H1 (cell line): ENCODE results near the gene COL4A2. TPM values are rescaled to one million over a fixed set of nuclear protein-coding genes. Genes with fewer than 3 reads are reported as not detected.

ENCODE experiments used
- CTCF ChIA-PET: fragments of 300-600 bp; sonication (Branson Sonifier 250); formaldehyde crosslinking; loops from one replicate; lab custom pipeline; 2021; ENCODE audit not compliant: partially characterized antibody; lab: Charles Lee
- POLR2A ChIA-PET: fragments of 300-600 bp; sonication (Branson Sonifier 250); formaldehyde crosslinking; loops from one replicate; lab custom pipeline; 2021; ENCODE audit warnings: inconsistent platforms; ENCODE audit not compliant: partially characterized antibody; lab: Charles Lee
- DNase-seq, 2 experiments: peaks; one replicate each; pipeline versions ENCODE4 v3.0.0 to v3.0.0-alpha.2; 2010 to 2022; ENCODE audit warnings: low spot score in 2 of 2, low read depth in 1 of 2, mixed read lengths in 1 of 2
- FAIRE-seq: peaks from 2 replicates; lab custom pipeline; 2011; peaks lifted over from hg19 to GRCh38; lab: Jason Lieb, UNC
- H2AFZ ChIP-seq: 2 replicates; pipeline ENCODE4 v1.8.1; 2012; ENCODE audit warnings: low read length, inconsistent platforms
- H2AK5ac ChIP-seq: 2 replicates; pipeline ENCODE4 v1.6.1; 2013; ENCODE audit warnings: low read depth, low read length
- H2BK120ac ChIP-seq: replicated peaks from 2 replicates; pipeline ENCODE3; 2013; ENCODE audit warnings: low read depth, low read length, inconsistent platforms
- H2BK12ac ChIP-seq: 2 replicates; pipeline ENCODE4 v1.6.1; 2013; ENCODE audit warnings: low read depth, low read length
- H2BK15ac ChIP-seq: 2 replicates; pipeline ENCODE4 v1.6.1; 2013; ENCODE audit warnings: low read length
- H2BK20ac ChIP-seq: 2 replicates; pipeline ENCODE4 v1.6.1; 2013; ENCODE audit warnings: low read length
- H2BK5ac ChIP-seq: 2 replicates; pipeline ENCODE4 v1.6.1; 2013; ENCODE audit warnings: low read depth, low read length
- H3K14ac ChIP-seq: 2 replicates; pipeline ENCODE4 v1.6.1; 2013; ENCODE audit warnings: inconsistent platforms; ENCODE audit not compliant: insufficient read length
- H3K18ac ChIP-seq: 2 replicates; pipeline ENCODE4 v1.6.1; 2013; ENCODE audit warnings: low read length; ENCODE audit errors: extremely low read depth
- H3K23ac ChIP-seq: 2 replicates; pipeline ENCODE4 v1.6.1; 2013; ENCODE audit warnings: inconsistent platforms; ENCODE audit not compliant: insufficient read length
- H3K23me2 ChIP-seq: 2 replicates; pipeline ENCODE4 v1.6.1; 2013; ENCODE audit warnings: low read depth, low read length
- H3K27ac ChIP-seq: 2 replicates; pipeline ENCODE4 v1.6.1; 2011; ENCODE audit warnings: low read depth, low read length, inconsistent platforms
- H3K27me3 ChIP-seq, 4 experiments: replicated peaks in 1 of 4; 1 replicate in 1 of 4; 2 replicates in 3 of 4; pipeline versions ENCODE4 v1.6.1 to v1.8.1; 2011 to 2013; ENCODE audit warnings: low read length in 3 of 4, mild to moderate bottlenecking in 3 of 4, inconsistent platforms in 2 of 4, mixed read lengths in 2 of 4, moderate library complexity in 1 of 4; ENCODE audit not compliant: control insufficient read depth in 3 of 4, insufficient read depth in 3 of 4; ENCODE audit errors: extremely low read depth in 1 of 4
- H3K36me3 ChIP-seq, 4 experiments: 2 replicates each; pipeline versions ENCODE4 v1.6.1 to v1.8.1; 2011 to 2013; ENCODE audit warnings: mild to moderate bottlenecking in 4 of 4, low read length in 3 of 4, moderate library complexity in 2 of 4, control low read depth in 1 of 4, inconsistent platforms in 1 of 4; ENCODE audit not compliant: insufficient read depth in 4 of 4, control insufficient read depth in 2 of 4
- H3K4ac ChIP-seq: replicated peaks from 2 replicates; pipeline ENCODE3; 2013; ENCODE audit warnings: low read length, low read depth, mixed read lengths, inconsistent platforms; ENCODE audit not compliant: insufficient read length
- H3K4me1 ChIP-seq, 4 experiments: replicated peaks in 1 of 4; 1 replicate in 1 of 4; 2 replicates in 3 of 4; pipeline versions ENCODE4 v1.6.1 to v1.8.1; 2011 to 2013; ENCODE audit warnings: low read length in 3 of 4, inconsistent platforms in 2 of 4, mixed read lengths in 1 of 4; ENCODE audit not compliant: insufficient read depth in 4 of 4, control insufficient read depth in 3 of 4
- H3K4me2 ChIP-seq, 2 experiments: 2 replicates each; pipeline versions ENCODE4 v1.6.1 to v1.8.1; 2011 to 2013; ENCODE audit warnings: low read depth in 2 of 2, low read length in 2 of 2, control low read depth in 1 of 2, inconsistent platforms in 1 of 2, mild to moderate bottlenecking in 1 of 2; ENCODE audit not compliant: insufficient read depth in 1 of 2
- H3K4me3 ChIP-seq, 4 experiments: fragments of 200-600, 300-600 bp in 1 of 4; sonication (generic), shearing (Covaris generic), sonication (Bioruptor Twin) in 1 of 4; 2 replicates each; pipeline versions ENCODE4 v1.5.1 to v1.8.1; 2011 to 2016; ENCODE audit warnings: low read length in 4 of 4, low read depth in 3 of 4, control low read depth in 2 of 4, inconsistent platforms in 2 of 4, mild to moderate bottlenecking in 2 of 4, mixed read lengths in 1 of 4, moderate library complexity in 1 of 4; ENCODE audit not compliant: insufficient read depth in 2 of 4; ENCODE audit errors: extremely low read depth in 1 of 4
- H3K56ac ChIP-seq: replicated peaks from 2 replicates; pipeline ENCODE3; 2013; ENCODE audit warnings: low read depth, mild to moderate bottlenecking, mixed read lengths, low read length, inconsistent platforms; ENCODE audit not compliant: insufficient read length
- H3K79me1 ChIP-seq: 2 replicates; pipeline ENCODE4 v1.6.1; 2013; ENCODE audit warnings: low read depth, low read length, control low read depth
- H3K79me2 ChIP-seq, 2 experiments: 2 replicates each; pipeline versions ENCODE4 v1.6.1 to v1.8.1; 2012 to 2013; ENCODE audit warnings: low read length in 2 of 2, mild to moderate bottlenecking in 2 of 2, inconsistent platforms in 1 of 2; ENCODE audit not compliant: insufficient read depth in 2 of 2, control insufficient read depth in 1 of 2
- H3K9ac ChIP-seq, 4 experiments: replicated peaks in 1 of 4; 1 replicate in 1 of 4; 2 replicates in 3 of 4; pipeline versions ENCODE4 v1.6.1 to v1.8.1; 2011 to 2013; ENCODE audit warnings: low read depth in 3 of 4, low read length in 3 of 4, control low read depth in 2 of 4, mild to moderate bottlenecking in 2 of 4, moderate library complexity in 2 of 4, inconsistent platforms in 1 of 4; ENCODE audit errors: extremely low read depth in 1 of 4
- H3K9me3 ChIP-seq, 2 experiments: 2 replicates each; pipeline versions ENCODE4 v1.6.1 to v1.8.1; 2012 to 2013; ENCODE audit warnings: mild to moderate bottlenecking in 2 of 2, moderate library complexity in 2 of 2, control low read depth in 1 of 2, inconsistent platforms in 1 of 2, low read depth in 1 of 2, low read length in 1 of 2, mixed read lengths in 1 of 2; ENCODE audit not compliant: insufficient read depth in 2 of 2
- H4K20me1 ChIP-seq, 2 experiments: replicated peaks in 1 of 2; 2 replicates each; pipeline versions ENCODE3 to v1.8.1; 2011 to 2013; ENCODE audit warnings: inconsistent platforms in 2 of 2, low read length in 2 of 2, mild to moderate bottlenecking in 1 of 2; ENCODE audit not compliant: insufficient read depth in 2 of 2, control insufficient read depth in 1 of 2
- H4K5ac ChIP-seq: 2 replicates; pipeline ENCODE4 v1.6.1; 2013; ENCODE audit warnings: low read length, low read depth, mixed read lengths, inconsistent platforms; ENCODE audit not compliant: insufficient read length
- H4K8ac ChIP-seq: 2 replicates; pipeline ENCODE4 v1.8.0; 2013; ENCODE audit warnings: mild to moderate bottlenecking, moderate library complexity, low read length, inconsistent platforms; ENCODE audit not compliant: insufficient read depth; ENCODE audit errors: extremely low read depth
- H4K91ac ChIP-seq: replicated peaks from 2 replicates; pipeline ENCODE3; 2013; ENCODE audit warnings: low read length, mixed read lengths, inconsistent platforms; ENCODE audit not compliant: insufficient read length
- BACH1 ChIP-seq: IDR thresholded peaks from 2 replicates; pipeline ENCODE4 v1.6.1; 2012; ENCODE audit warnings: low read length, improper control_type of control experiment
- CHD1 ChIP-seq: IDR thresholded peaks from 2 replicates; pipeline ENCODE4 v1.6.1; 2012; ENCODE audit warnings: low read depth, low read length, improper control_type of control experiment
- CHD2 ChIP-seq: IDR thresholded peaks from 2 replicates; pipeline ENCODE4 v1.6.1; 2012; ENCODE audit warnings: low read length, improper control_type of control experiment
- FOSL1 ChIP-seq: IDR thresholded peaks from 2 replicates; pipeline ENCODE4 v1.6.1; 2011; ENCODE audit warnings: mild to moderate bottlenecking, low read depth, low read length, moderate library complexity; ENCODE audit not compliant: insufficient read depth
- HDAC6 ChIP-seq: IDR thresholded peaks from one replicate; pipeline ENCODE4 v1.7.1; 2012; ENCODE audit warnings: low read depth, mild to moderate bottlenecking, inconsistent platforms, low read length, moderate library complexity
- JUN ChIP-seq: IDR thresholded peaks from 2 replicates; pipeline ENCODE4 v1.6.1; 2011; ENCODE audit warnings: low read depth, mild to moderate bottlenecking, improper control_type of control experiment, low read length
- NRF1 ChIP-seq: IDR thresholded peaks from 2 replicates; pipeline ENCODE4 v1.6.1; 2011; ENCODE audit warnings: mild to moderate bottlenecking, low read depth, low read length, improper control_type of control experiment
- RBBP5 ChIP-seq: IDR thresholded peaks from 2 replicates; pipeline ENCODE4 v1.7.1; 2012; ENCODE audit warnings: low read depth, mild to moderate bottlenecking, inconsistent platforms, low read length, moderate library complexity, borderline replicate concordance
- whole genome bisulfite sequencing, 2 experiments: shearing (Covaris generic) in 1 of 2; methylation state at CpG; one replicate each; pipeline versions ENCODE4 v1.1.6 to v1.1.7; 2013 to 2015; ENCODE audit warnings: low lambda C conversion rate in 2 of 2, mixed read lengths in 2 of 2, inconsistent platforms in 1 of 2, low coverage in 1 of 2, missing lambda C conversion rate in 1 of 2; ENCODE audit not compliant: insufficient replicate concordance in 2 of 2, insufficient coverage in 1 of 2, insufficient read length in 1 of 2; ENCODE audit errors: extremely low coverage in 1 of 2, missing lambda C conversion rate in 1 of 2; 5-methylcytosine and 5-hydroxymethylcytosine counted together
- polyA plus RNA-seq, 7 experiments: library from polyadenylated mRNA; depleted of rRNA in 3 of 7; stranded (reverse) in 5 of 7; unstranded in 2 of 7; fragments of >200 nt in 5 of 7; fragments of 200-250 nt in 2 of 7; gene quantifications; 1 replicate in 5 of 7; 2 replicates in 1 of 7; 4 replicates in 1 of 7; pipeline versions ENCODE4 v1.2.1 to v1.2.3, GENCODE V29; 2011 to 2013; ENCODE audit warnings: missing spikeins in 2 of 7, mixed read lengths in 2 of 7
- total RNA-seq: library from RNA; stranded (reverse); fragmentation: NEBNext Ultra II Directional; extraction: Animal tissue kit (Norgen Biotek cat#: 25700); gene quantifications from 2 replicates; pipeline ENCODE4 v1.2.1, GENCODE V29; 2021

COL4A2 gene
- total and polyA plus RNA-seq, 2 of the 8 experiments (the other 6 are each of a cell fraction or from before 2014, with no cell fraction given), result 80.4 to 87.3 TPM

GRCh38 chr13:110278859-110279258, 28.2 kb upstream of the COL4A2 start:
- H2BK12ac ChIP-seq, result no peak overlapping the region
- DNase-seq, result no peak
- H3K56ac ChIP-seq, result no peak overlapping the region
- H3K23me2 ChIP-seq, result no peaks in the 10 kb centered on the region
- no peak overlapping the region for H3K4me2 ChIP-seq
- H3K4ac ChIP-seq, result no peak overlapping the region
- FAIRE-seq, result no peak
- H2BK5ac ChIP-seq, result no peak overlapping the region
- H3K14ac ChIP-seq, result no peak overlapping the region
- POLR2A ChIA-PET, result no interaction called here
- H3K4me3 ChIP-seq, result no peak overlapping the region
- H3K4me1 ChIP-seq, result peaks cover 0 to 3% (median 2%) of the 10 kb centered on the region in 4 experiments; a peak in 1 of 7 replicates
- no peaks in the 10 kb centered on the region for H3K9me3 ChIP-seq
- H3K23ac ChIP-seq, result no peak overlapping the region
- no peak overlapping the region for H3K27ac ChIP-seq
- H2BK15ac ChIP-seq, result no peak overlapping the region
- H3K79me1 ChIP-seq, result no peaks in the 10 kb centered on the region; the same call in 1 of the 2 replicates
- no peak overlapping the region; a peak in 2 of 7 replicates for H3K9ac ChIP-seq
- peaks cover 2 to 3% of the 10 kb centered on the region in 2 experiments; a peak in 2 of 4 replicates for H3K79me2 ChIP-seq
- no peak overlapping the region for H2BK120ac ChIP-seq
- H4K20me1 ChIP-seq, result peaks cover 1 to 7% of the 10 kb centered on the region in 2 experiments
- H2AK5ac ChIP-seq, result no peak overlapping the region
- CTCF ChIA-PET, result interaction anchor here (0.8 kb wide), 1 partner anchor 74 kb away, joined by 3 read pairs; no protein-coding TSS in a partner anchor
- H4K91ac ChIP-seq, result no peak overlapping the region
- WGBS, 2 experiments, result 80% methylated on average over 7 of the region's 7 CpGs; no CpG with 5 or more reads in 1 of the 2 experiments
- no peaks in the 10 kb centered on the region; a peak in 2 of 8 replicates for H3K36me3 ChIP-seq
- no peaks in the 10 kb centered on the region for H3K27me3 ChIP-seq
- TF ChIP-seq CHD2 (no peak), JUN (no peak), NRF1 (no peak), RBBP5 (no peak), CHD1 (no peak), FOSL1 (no peak), HDAC6 (no peak), BACH1 (no peak)
- no peak overlapping the region for H3K18ac ChIP-seq
- H2BK20ac ChIP-seq, result no peak overlapping the region
- H4K8ac ChIP-seq, result no peak overlapping the region
- H2AFZ ChIP-seq, result no peak overlapping the region
- H4K5ac ChIP-seq, result no peak overlapping the region
